ENCODE results near the gene HMGXB4.

The HMGXB4 gene

GRCh38 chr22:35312198-35313059 lies 55.1 kb downstream of the HMGXB4 start:
- TF ChIP-seq CTCF (conservative IDR thresholded peaks at IDR 0.05): no peak
- no peak overlapping the region for H3K27ac ChIP-seq

- peak overlapping the region; percentile 92 for H3K27ac ChIP-seq
- TF ChIP-seq CTCF (conservative IDR thresholded peaks at IDR 0.05): no peak
Observed at GRCh38 chr22:35313311-35314121, 56.2 kb downstream of the HMGXB4 start.

- peak overlapping the region; percentile 92 for H3K27ac ChIP-seq
- TF ChIP-seq CTCF (conservative IDR thresholded peaks at IDR 0.05): no peak
Observed at GRCh38 chr22:35314161-35314942, 57.1 kb downstream of the HMGXB4 start.

- H3K27ac ChIP-seq: peak overlapping the region; percentile 92
- no peak for TF ChIP-seq CTCF (conservative IDR thresholded peaks at IDR 0.05)
Observed at GRCh38 chr22:35315141-35315854, 58.0 kb downstream of the HMGXB4 start.

- peak overlapping the region; percentile 92 for H3K27ac ChIP-seq
- no peak for TF ChIP-seq CTCF (conservative IDR thresholded peaks at IDR 0.05)
Observed at GRCh38 chr22:35315855-35316745, 58.8 kb downstream of the HMGXB4 start.

- TF ChIP-seq CTCF (conservative IDR thresholded peaks at IDR 0.05): no peak
Observed at GRCh38 chr22:35316751-35317150, 59.5 kb downstream of the HMGXB4 start.

More at GRCh38 chr22:35316751-35317150, 59.5 kb downstream of the HMGXB4 start:
- peak overlapping the region; percentile 92 for H3K27ac ChIP-seq
